H1 (cell line): ENCODE data around the gene CDC42EP2. TPM values are rescaled to one million over a fixed set of nuclear protein-coding genes. Genes with fewer than 3 reads are reported as not detected.
A peak's percentile ranks its signal among the peaks of the same experiment; 100 is the strongest.

Source experiments
- CHD2 ChIP-seq: IDR thresholded peaks from 2 replicates; pipeline ENCODE4 v1.6.1; 2012; ENCODE audit warnings: low read length, improper control_type of control experiment
- CTCF ChIP-seq, 3 experiments: IDR thresholded peaks; 1 replicate in 2 of 3; 2 replicates in 1 of 3; pipeline versions ENCODE4 v1.5.1 to v1.6.1; 2011; ENCODE audit warnings: low read length in 3 of 3, mild to moderate bottlenecking in 3 of 3, inconsistent platforms in 2 of 3, low read depth in 1 of 3, moderate library complexity in 1 of 3; ENCODE audit not compliant: insufficient read depth in 1 of 3; ENCODE audit errors: control extremely low read depth in 1 of 3
- EZH2 ChIP-seq: fragments of 200-600 bp; sonication (generic); IDR thresholded peaks from 2 replicates; pipeline ENCODE4 v1.7.1; 2012; ENCODE audit warnings: low read depth, mild to moderate bottlenecking, moderate library complexity, low read length, inconsistent platforms; ENCODE audit not compliant: severe bottlenecking
- GTF2F1 ChIP-seq: IDR thresholded peaks from 2 replicates; pipeline ENCODE4 v1.6.1; 2012; ENCODE audit warnings: low read depth, low read length, improper control_type of control experiment, borderline replicate concordance
- HDAC2 ChIP-seq, 2 experiments: fragments of 300-600 bp in 1 of 2; sonication (generic) in 1 of 2; IDR thresholded peaks; 2 replicates each; pipeline ENCODE4 v1.6.1; 2011 to 2012; ENCODE audit warnings: low read depth in 2 of 2, low read length in 2 of 2, mild to moderate bottlenecking in 2 of 2, moderate library complexity in 2 of 2, borderline replicate concordance in 1 of 2, inconsistent platforms in 1 of 2
- PHF8 ChIP-seq: fragments of 200-600 bp; sonication (generic); conservative IDR thresholded peaks from 2 replicates; pipeline ENCODE4 v1.7.1; 2012; ENCODE audit warnings: low read depth, mild to moderate bottlenecking, inconsistent platforms, low read length, moderate library complexity
- POLR2A ChIP-seq, 2 experiments: IDR thresholded peaks; 1 replicate in 1 of 2; 2 replicates in 1 of 2; pipeline ENCODE4 v1.6.1; 2011; ENCODE audit warnings: low read depth in 2 of 2, low read length in 2 of 2, mild to moderate bottlenecking in 2 of 2; ENCODE audit errors: control extremely low read depth in 1 of 2
- SIN3A ChIP-seq, 2 experiments: IDR thresholded peaks in 1 of 2; conservative IDR thresholded peaks in 1 of 2; 2 replicates each; pipeline ENCODE4 v1.6.1; 2011 to 2012; ENCODE audit warnings: low read length in 2 of 2, improper control_type of control experiment in 1 of 2, low read depth in 1 of 2, mild to moderate bottlenecking in 1 of 2
- SP1 ChIP-seq: IDR thresholded peaks from 2 replicates; pipeline ENCODE4 v1.6.1; 2011; ENCODE audit warnings: low read depth, low read length
- TBP ChIP-seq: IDR thresholded peaks from 2 replicates; pipeline ENCODE4 v1.6.1; 2011; ENCODE audit warnings: low read depth, low read length, improper control_type of control experiment
- TCF12 ChIP-seq: IDR thresholded peaks from 2 replicates; pipeline ENCODE4 v1.6.1; 2011; ENCODE audit warnings: low read depth, mild to moderate bottlenecking, low read length
- polyA plus RNA-seq, 7 experiments: library from polyadenylated mRNA; depleted of rRNA in 3 of 7; stranded (reverse) in 5 of 7; unstranded in 2 of 7; fragments of >200 nt in 5 of 7; fragments of 200-250 nt in 2 of 7; gene quantifications; 1 replicate in 5 of 7; 2 replicates in 1 of 7; 4 replicates in 1 of 7; pipeline versions ENCODE4 v1.2.1 to v1.2.3, GENCODE V29; 2011 to 2013; ENCODE audit warnings: missing spikeins in 2 of 7, mixed read lengths in 2 of 7
- total RNA-seq: library from RNA; stranded (reverse); fragmentation: NEBNext Ultra II Directional; extraction: Animal tissue kit (Norgen Biotek cat#: 25700); gene quantifications from 2 replicates; pipeline ENCODE4 v1.2.1, GENCODE V29; 2021

CDC42EP2 gene
- total and polyA plus RNA-seq, 2 of the 8 experiments (the other 6 are each of a cell fraction or from before 2014, with no cell fraction given) = 11.8 to 13.3 TPM

DNA sequence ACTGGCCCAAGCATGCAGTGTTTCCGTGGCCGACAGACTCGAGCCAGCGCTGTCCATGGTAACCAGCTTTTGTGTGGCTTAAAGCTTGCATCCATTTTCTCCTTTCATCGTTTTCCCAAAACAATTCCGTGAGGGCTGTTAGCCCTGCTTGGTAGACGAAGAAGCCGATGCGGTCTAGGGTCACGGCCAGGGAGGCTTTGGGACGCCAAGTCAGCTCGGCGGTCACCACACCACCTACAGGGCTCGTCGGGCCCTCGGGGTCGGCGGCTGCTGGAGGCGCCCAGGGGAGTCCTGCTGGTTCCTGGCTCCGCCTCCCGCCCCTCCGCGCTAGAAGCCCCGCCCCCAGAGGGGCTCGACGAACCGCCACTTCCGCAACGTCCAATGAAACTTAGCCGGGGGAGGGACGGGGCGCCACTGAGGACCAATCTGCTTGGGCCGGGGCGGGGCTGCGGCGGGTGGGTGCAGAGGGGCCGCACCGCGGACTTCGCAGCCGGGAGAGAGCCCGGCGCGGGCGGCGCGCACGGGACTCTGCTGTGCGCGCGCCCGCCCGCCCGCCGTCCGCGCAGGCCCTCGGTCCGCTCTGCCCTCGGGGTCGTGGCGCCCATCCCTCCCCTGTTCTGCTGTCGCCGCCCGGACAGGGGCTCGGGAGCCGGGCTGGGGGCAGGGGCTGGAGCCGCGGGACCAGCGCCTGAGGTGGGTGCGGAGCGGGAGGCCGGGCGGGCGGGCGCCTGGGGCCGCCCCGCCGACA lies 39.8 kb downstream of the CDC42EP2 start, which contains the start of gene TIGD3 (continued):
- TF ChIP-seq GTF2F1 = no peak
- peak; percentile 82; the same call in 1 of the 2 replicates for TF ChIP-seq SP1
- TF ChIP-seq EZH2 = no peak
- peak; percentile 76 for TF ChIP-seq PHF8
- no peak; the same call in 1 of the 2 replicates for TF ChIP-seq TBP
- TF ChIP-seq CTCF (IDR thresholded peaks at IDR 0.05; ENCODE audit: control extremely low read depth in 1 of 3, insufficient read depth in 1 of 3, low read depth in 1 of 3, low read length in 3 of 3) = no peak
- TF ChIP-seq TCF12 = no peak
- peak in 1 of 2 experiments; percentile 11; a peak in 1 of 3 replicates for TF ChIP-seq POLR2A (IDR thresholded peaks at IDR 0.05; ENCODE audit: control extremely low read depth in 1 of 2, low read depth in 2 of 2, low read length in 2 of 2)
- peak in 1 of 2 experiments; percentile 79; a peak in 1 of 4 replicates for TF ChIP-seq HDAC2 (IDR thresholded peaks at IDR 0.05; ENCODE audit: borderline replicate concordance in 1 of 2, low read depth in 2 of 2, low read length in 2 of 2)
- TF ChIP-seq SIN3A (conservative IDR thresholded peaks at IDR 0.05 in 1 of 2, IDR thresholded peaks at IDR 0.05 in 1 of 2; ENCODE audit: low read depth in 1 of 2, low read length in 2 of 2) = peak; percentile 95 to 99
- TF ChIP-seq CHD2 = peak; percentile 72; the same call in 1 of the 2 replicates
